Chondrocyte (in vitro differentiated cells): Measurements from ENCODE around the gene CTNNA2. TPM values are rescaled to one million over a fixed set of nuclear protein-coding genes. Genes with fewer than 3 reads are reported as not detected.

ENCODE experiments used
- DNase-seq: peaks from one replicate; pipeline ENCODE4 v3.0.0; 2021; ENCODE audit warnings: mixed read lengths, low spot score
- H3K27ac Mint-ChIP-seq: one replicate; pipeline ENCODE4 v1.8.0; 2021; ENCODE audit warnings: mild to moderate bottlenecking, moderate library complexity, mixed read lengths; ENCODE audit not compliant: unreplicated experiment
- H3K27me3 Mint-ChIP-seq: 2 replicates; pipeline ENCODE4 v1.8.0; 2021; ENCODE audit warnings: low read depth, mixed read lengths
- H3K36me3 Mint-ChIP-seq: 2 replicates; pipeline ENCODE4 v1.8.0; 2021; ENCODE audit warnings: low read depth, mixed read lengths
- H3K4me1 Mint-ChIP-seq: 2 replicates; pipeline ENCODE4 v1.8.0; 2021; ENCODE audit warnings: low read depth, mild to moderate bottlenecking, mixed read lengths
- H3K4me3 Mint-ChIP-seq: one replicate; pipeline ENCODE4 v1.8.0; 2021; ENCODE audit warnings: mild to moderate bottlenecking, moderate library complexity, mixed read lengths; ENCODE audit not compliant: unreplicated experiment
- H3K9me3 Mint-ChIP-seq: 2 replicates; pipeline ENCODE4 v1.8.0; 2021; ENCODE audit warnings: low read depth, mixed read lengths
- CTCF ChIP-seq: fragments of 200-600 bp; sonication (generic); IDR thresholded peaks from 2 replicates; pipeline ENCODE4 v1.5.0; 2021; ENCODE audit warnings: antibody characterized with exemption, mild to moderate bottlenecking, moderate library complexity
- total RNA-seq: library from RNA; stranded (reverse); gene quantifications from 3 replicates; pipeline ENCODE4 v1.2.1, GENCODE V29; 2021

The CTNNA2 gene
- total RNA-seq, 1 donor from 2014 or later = not detected

GRCh38 chr2:80363330-80363729 lies 850.5 kb downstream of the CTNNA2 start:
- no peaks in the 10 kb centered on the region for H3K9me3 Mint-ChIP-seq
- H3K27me3 Mint-ChIP-seq = no peaks in the 10 kb centered on the region
- no peaks in the 10 kb centered on the region for H3K4me1 Mint-ChIP-seq
- H3K4me3 Mint-ChIP-seq = no peak overlapping the region
- no peak for DNase-seq
- no peaks in the 10 kb centered on the region for H3K36me3 Mint-ChIP-seq
- H3K27ac Mint-ChIP-seq = no peak overlapping the region
- TF ChIP-seq CTCF = no peak

- TF ChIP-seq CTCF = no peak
- no peak for DNase-seq
- Mint-ChIP-seq H3K27ac (no peak overlapping the region), H3K36me3 (no peaks in the 10 kb centered on the region), H3K9me3 (no peaks in the 10 kb centered on the region), H3K27me3 (no peaks in the 10 kb centered on the region), H3K4me1 (no peaks in the 10 kb centered on the region), H3K4me3 (no peak overlapping the region)
Measured at GRCh38 chr2:80363791-80364349, 851.0 kb downstream of the CTNNA2 start.

GRCh38 chr2:80364524-80365212 lies 851.8 kb downstream of the CTNNA2 start:
- no peaks in the 10 kb centered on the region for H3K4me1 Mint-ChIP-seq

GRCh38 chr2:80365762-80366161 lies 852.9 kb downstream of the CTNNA2 start:
- Mint-ChIP-seq H3K27ac (no peak overlapping the region), H3K36me3 (no peaks in the 10 kb centered on the region), H3K27me3 (no peaks in the 10 kb centered on the region), H3K4me3 (no peak overlapping the region), H3K4me1 (no peaks in the 10 kb centered on the region), H3K9me3 (no peaks in the 10 kb centered on the region)
- no peak for DNase-seq
- no peak for TF ChIP-seq CTCF

More at GRCh38 chr2:80364524-80365212, 851.8 kb downstream of the CTNNA2 start:
- Mint-ChIP-seq H3K36me3 (no peaks in the 10 kb centered on the region), H3K27me3 (no peaks in the 10 kb centered on the region), H3K4me3 (no peak overlapping the region), H3K27ac (no peak overlapping the region), H3K9me3 (no peaks in the 10 kb centered on the region)
- TF ChIP-seq CTCF = no peak
- no peak for DNase-seq

GRCh38 chr2:80370375-80371009 lies 857.6 kb downstream of the CTNNA2 start:
- H3K4me1 Mint-ChIP-seq = no peaks in the 10 kb centered on the region
- H3K9me3 Mint-ChIP-seq = no peaks in the 10 kb centered on the region
- H3K4me3 Mint-ChIP-seq = no peak overlapping the region
- H3K27me3 Mint-ChIP-seq = no peaks in the 10 kb centered on the region
- H3K36me3 Mint-ChIP-seq = no peaks in the 10 kb centered on the region
- TF ChIP-seq CTCF = no peak
- DNase-seq = no peak
- no peak overlapping the region for H3K27ac Mint-ChIP-seq
